Epithelial cell of alveolus of lung (primary cell): ENCODE measurements around the gene NUDCD3. TPM values are rescaled to one million over a fixed set of nuclear protein-coding genes. Genes with fewer than 3 reads are reported as not detected.

Source experiments
- total RNA-seq: library from RNA; depleted of rRNA; stranded (reverse); fragments of >200 nt; gene quantifications from 2 replicates; pipeline ENCODE4 v1.2.1, GENCODE V29; 2015

Gene NUDCD3
- total RNA-seq, result 42.4 and 46.7 TPM in 2 replicates

DNA sequence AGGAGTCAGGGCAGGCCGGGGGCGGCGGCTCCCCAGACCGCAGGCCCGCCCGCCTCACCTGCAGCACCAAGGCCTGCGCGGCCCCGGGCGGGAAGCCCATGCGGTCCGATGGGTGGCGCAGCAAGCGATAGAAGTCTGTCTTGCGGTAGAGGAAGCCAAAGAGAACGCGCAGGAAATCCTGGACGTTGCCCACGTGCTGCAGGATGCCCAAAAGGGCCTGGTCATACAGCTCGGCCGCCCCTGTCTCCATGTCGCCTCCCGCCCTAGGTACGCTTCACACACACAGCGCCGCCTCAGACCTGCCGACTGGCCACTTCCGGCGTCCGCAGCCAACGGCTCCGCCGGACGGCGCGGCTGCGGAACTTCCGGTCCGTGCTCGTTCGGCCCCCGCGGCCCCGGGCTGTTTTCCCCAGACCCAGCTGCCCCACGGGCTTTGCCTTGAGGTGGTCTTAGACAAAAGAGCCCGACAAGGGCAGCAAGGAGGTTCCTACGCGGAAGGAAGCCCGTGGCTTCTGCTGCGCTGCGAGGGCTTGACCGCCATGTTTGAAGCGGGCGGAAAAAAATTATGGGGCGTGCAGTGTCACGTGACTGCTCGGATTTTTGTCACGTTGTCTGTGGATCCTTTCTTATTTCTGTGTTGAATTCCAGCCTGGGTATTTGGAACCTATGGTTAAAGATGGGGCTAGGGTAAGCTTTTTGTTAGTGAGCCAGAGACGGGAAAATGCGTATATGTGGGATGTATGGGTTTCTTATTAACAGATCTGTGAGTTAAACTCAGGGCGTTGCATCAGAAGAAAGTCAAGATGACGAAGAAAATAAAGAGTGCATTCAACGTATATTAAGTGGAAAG lies at the start of gene NUDCD3:
NUDCD3 (minus strand) TSS at position 308 of the 850 bp plus-strand sequence; CDS start at position 250, 58 bp downstream.

Other genes starting within 250 kb of the NUDCD3 start
- not detected in 2 replicates for gene CAMK2B, start 165.1 kb downstream of the NUDCD3 start, total RNA-seq
- 0.24 TPM in 1 of 2 replicates, not detected in the other for gene NPC1L1, start 50.7 kb upstream of the NUDCD3 start, total RNA-seq
- 45.0 and 79.8 TPM in 2 replicates for gene DDX56, start 83.2 kb upstream of the NUDCD3 start, total RNA-seq
- 59.8 and 87.7 TPM in 2 replicates for gene TMED4, start 91.6 kb upstream of the NUDCD3 start, total RNA-seq
- gene OGDH, start 116.0 kb upstream of the NUDCD3 start, total RNA-seq, result 50.4 and 82.7 TPM in 2 replicates